Measurements from ENCODE around the gene RTP5.
"Not testable (repeated sequence)": the region's sequence is repeated elsewhere in the genome, so short reads cannot be mapped to it uniquely, and the experiment has no call there.

RTP5 gene

DNA sequence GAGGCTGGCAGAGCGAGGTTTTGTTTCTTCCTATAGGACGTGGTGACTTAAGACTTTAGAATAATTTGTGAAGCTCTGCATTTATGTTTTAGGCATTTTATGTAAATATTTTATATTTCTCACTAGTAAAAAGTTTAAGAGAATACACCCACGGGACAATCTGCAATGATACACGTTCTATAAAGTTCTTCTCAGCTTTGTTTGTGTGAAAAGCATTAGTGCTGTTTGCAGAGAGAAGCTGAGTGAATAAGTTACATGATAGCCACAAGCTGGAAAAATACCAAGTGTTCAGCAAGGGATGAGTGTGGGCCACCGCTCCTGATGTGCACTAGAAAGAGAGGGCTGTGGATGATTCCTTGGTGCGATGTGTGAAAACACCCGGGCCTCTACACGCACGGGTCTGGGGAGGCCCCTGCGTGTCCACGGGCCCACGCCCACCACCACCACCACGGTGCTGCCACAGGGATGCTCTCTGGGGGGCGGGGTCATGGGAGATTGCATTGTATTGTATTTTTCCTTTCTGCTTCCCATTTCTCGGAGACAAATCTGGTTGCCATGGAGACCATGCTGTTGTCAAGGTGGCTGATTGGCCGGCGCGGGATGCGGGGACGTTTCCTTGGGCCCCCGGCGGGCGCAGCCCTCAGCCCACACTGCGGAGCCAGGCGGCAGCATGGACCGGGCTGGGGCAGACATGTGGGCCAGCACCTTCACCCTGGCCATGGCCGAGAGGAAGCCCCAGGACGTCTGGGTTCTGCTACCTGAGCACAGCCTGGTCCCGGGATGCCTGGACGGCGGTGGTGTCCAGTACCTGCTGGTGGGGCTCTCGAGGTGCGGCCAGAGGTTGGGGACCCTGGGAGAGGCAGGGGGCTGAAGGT lies at the start of gene RTP5:
TSS of gene RTP5 (plus strand) at position 643 of the 875 bp plus-strand sequence. CDS start at position 671, 28 bp downstream.
- DNase-seq (ENCODE audit: low read depth in 2 of 2, low spot score in 1 of 2): no peak

DNA sequence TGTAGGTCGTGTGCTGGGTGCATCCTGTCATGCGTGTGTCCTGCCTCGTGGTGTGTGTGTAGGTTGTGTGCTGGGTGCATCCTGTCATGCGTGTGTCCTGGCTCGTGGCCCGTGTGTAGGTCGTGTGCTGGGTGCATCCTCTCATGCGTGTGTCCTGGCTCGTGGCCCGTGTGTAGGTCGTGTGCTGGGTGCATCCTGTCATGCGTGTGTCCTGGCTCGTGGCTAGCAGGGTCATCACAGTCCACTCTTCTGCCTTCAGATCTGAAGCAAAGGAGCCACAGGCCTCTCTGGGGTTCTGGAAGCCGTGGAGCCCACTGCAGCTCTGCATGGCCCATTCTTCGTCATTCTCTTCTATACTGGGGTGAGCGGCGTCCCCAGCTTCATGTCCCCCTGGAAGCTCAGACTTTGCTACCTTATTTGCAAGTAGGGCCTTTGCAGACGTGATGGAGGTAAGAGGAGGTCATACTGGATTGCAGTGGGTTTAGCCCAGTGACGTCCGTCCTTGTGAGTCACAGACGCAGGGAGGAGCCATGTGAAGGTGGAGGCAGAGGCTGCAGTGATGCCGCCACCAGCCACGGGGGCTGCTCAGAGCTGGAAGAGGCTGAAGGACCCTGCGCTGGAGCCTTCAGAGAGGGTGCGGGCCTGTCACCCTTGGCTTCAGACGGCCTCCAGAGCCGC lies 49.4 kb upstream of the RTP5 start:
- not testable (repeated sequence) for DNase-seq (ENCODE audit: low read depth in 2 of 2, low spot score in 1 of 2)

DNA sequence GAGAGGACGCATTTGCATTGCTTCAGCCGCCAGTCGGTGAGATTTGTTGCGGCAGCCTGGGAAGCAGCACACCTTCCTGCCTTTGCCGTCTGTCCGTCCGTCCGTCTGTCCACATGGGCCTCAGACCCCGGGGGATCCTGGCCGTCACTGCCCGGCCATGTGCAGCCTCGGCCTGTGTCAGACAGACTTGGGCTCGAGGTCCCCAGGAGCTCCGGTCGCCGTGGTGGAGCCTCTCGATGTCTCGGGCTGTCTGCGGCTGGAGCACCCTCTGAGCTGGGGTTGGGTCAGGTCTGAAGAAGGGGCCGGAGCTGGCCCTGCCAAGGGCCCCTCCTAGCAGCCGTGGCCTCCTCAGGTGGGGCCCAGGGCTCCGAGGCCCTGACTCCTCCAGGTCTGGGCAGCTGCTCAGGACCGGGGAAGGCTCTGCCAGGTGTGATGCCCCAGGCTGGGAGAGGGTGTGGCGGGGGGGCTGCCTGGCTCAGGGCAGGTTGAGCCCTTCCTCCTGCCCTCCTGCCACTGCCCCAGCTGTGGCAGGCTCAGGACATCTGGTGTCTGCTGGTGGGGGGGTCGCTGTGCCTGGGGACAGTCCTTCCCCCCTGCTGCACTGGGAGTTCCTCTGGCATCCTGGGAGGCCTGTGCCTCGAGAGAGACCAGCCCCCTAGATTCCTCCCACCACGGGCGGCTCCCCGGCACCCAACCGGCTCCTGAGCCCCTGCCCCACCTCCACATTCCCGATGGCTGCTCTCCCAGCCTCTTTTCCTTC lies 48.7 kb upstream of the RTP5 start:
- no peak for DNase-seq (ENCODE audit: low read depth in 2 of 2, low spot score in 1 of 2)

DNA sequence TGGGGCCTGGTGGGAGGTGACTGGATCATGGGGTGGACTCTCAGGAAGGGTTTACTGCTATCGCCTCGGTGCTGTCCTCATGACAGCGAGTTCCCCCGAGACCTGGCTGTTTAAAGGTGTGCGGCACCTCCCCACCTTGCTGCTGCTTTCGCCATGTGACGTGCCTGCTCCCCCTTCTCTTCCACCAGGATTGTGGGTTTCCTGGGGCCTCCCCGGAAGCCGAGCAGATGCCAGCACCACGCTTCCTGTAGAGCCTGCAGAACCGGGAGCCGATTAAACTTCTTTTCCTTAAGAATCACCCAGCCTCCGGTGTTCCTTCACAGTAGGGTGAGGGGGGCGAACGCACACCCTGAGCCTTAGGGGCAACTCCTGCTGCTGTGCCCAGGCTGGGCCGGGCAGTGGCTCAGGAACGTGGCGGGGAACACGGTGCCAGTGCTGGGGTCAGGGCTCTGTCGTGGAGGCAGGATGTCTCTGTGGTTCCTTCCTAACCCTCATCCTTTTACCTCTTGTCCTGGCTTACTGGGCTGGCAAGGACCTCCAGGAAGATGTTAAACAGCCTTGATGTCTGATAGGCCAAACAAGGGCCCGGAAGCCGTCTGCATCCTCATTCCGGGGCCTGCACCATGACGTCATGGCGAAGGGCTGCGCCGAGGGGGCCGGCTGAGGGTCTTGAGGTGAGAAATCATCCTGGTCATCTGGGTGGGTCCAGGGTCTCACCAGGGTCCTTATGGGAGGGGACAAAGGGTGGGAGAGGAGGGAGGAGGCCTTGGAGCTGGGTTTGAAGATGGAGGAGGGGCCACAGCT lies 47.9 kb upstream of the RTP5 start:
- DNase-seq (ENCODE audit: low read depth in 2 of 2, low spot score in 1 of 2): no peak

DNA sequence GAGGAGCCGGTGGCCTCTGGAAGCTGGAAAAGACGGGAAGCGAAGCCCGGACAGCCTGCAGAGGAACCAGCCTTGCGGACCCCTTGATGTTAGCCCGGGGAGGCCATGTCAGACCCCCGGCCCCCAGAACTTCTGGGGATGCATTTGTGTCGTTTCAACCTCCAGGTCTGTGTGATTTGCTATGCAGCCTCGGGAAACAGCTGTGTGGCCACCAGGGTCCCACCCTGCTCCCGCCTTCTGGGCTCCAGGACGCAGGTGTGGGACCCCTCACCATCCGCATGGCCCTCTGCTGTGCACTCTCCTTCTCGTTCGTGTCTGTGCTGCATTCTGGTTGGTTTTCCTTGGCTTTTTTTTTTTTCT lies 47.3 kb upstream of the RTP5 start:
- DNase-seq (ENCODE audit: low read depth in 2 of 2, low spot score in 1 of 2): no peak

DNA sequence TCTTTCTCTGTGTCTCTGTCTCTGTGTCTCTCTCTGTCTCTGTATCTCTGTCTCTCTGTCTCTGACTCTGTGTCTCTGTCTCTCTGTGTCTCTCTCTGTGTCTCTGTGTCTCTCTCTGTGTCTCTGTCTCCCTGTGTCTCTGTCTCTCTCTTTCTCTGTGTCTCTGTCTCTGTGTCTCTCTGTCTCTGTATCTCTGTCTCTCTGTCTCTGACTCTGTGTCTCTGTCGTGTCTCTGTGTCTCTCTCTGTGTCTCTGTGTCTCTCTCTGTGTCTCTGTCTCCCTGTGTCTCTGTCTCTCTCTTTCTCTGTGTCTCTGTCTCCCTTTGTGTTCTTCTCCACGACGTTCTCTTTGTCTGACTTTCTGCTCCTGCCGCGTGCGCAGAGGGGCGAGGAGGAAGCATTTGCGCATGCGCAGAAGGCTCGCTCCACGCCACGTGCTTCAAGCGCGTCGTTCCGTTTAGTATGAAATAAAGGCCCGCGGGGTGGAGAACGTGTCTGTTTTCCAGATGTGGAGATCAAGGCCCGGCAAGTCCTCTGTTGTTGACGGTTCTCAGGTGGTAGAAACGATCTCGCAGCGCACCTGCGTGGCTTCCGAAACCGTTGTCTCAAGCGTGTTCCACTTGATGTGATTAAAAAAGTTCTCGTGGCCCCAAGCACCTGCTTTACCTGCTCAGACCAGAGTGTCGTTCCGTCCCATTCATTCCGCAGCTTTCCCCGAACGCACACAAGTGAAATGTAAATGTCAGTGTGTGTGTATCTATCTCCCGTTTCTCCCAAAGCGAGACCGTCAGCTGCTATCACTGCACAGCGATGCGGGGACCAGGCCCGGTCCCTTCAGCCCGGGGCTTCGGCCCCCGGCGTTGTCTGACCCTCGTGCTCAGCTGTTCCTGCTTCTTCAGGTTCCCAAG lies 45.7 kb upstream of the RTP5 start:
- DNase-seq (ENCODE audit: low read depth in 2 of 2, low spot score in 1 of 2): not testable (repeated sequence)

DNA sequence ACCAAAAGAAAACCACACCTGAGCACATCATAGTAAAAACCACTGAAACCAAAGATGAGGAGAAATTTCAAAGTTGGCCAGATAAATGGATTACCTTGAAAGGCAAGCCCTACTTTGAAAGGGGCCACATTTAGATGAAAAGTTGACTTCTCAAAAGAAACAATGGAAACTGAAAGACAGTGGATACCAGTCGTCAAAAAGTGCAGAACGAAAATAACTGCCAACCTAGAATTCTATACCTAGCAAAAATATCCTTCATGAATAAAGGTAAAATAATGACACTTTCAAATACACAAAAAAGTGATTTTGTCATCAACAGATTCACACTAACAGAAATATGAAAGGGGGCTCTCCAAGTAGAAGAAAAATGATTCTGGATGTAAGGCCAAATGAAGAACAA lies 42.1 kb upstream of the RTP5 start:
- no peak for DNase-seq (ENCODE audit: low read depth in 2 of 2, low spot score in 1 of 2)

DNA sequence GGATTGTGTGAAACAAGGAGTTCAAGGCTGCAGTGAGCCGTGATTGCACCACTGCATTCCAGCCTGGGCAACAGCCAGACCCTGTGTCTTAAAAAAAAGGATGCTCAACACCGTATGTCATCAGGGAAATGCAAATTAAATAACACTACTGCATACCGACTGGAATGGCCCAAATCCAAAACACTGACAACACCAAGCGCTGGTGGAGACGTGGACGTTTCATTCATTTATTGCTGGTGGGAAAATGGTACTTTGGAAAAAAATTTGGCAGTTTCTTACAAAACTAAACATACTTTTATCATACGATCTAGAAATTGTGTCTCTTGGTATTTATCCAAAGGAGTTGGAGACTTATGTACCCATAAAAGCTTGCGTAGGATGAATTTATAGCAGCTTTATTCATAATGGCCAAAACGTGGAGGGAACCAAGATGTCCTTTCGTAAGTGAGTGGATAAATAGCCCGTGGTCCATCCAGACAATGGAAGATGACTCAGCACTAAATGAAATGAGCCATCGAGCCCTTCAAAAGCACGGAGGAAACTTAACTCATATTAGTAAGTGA lies 36.3 kb upstream of the RTP5 start:
- no peak for DNase-seq (ENCODE audit: low read depth in 2 of 2, low spot score in 1 of 2)

DNA sequence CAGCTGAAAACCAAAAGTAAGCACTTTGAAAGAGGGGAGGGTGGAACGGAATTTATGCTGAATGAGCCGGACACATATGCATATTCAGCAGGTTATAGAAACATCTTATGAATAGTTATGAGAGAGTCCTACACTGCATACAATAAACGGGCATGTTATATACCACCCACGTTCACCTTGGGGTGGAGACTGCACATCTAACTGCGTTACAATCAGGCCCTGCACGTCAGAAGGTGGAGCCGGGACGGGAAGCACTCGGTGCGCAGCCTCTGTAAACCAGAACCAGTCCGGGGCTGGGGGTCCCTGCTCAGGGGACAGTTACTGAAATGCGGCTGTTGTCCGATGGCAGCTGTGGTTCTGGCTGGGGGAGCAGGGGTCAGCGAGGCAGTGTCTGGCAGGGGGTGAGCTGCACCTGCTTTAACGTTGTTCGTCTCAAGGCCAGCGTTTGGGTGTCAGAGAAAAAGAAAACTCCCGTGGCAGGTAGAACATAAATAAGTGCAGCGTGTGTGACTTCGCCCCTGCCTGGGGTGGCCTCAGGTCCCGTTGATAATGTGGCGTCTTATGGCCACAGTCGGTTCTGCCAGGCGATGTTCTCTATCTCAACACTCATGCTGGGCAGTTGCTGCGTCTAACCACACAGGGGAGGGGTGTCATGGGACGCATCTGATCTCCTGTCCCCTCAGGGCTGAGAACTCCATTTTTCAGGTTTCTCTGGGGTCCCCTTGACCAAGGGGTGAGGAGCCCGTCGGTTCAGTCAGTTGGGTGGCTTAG lies 35.6 kb upstream of the RTP5 start:
- DNase-seq (ENCODE audit: low read depth in 2 of 2, low spot score in 1 of 2): not testable (repeated sequence)

DNA sequence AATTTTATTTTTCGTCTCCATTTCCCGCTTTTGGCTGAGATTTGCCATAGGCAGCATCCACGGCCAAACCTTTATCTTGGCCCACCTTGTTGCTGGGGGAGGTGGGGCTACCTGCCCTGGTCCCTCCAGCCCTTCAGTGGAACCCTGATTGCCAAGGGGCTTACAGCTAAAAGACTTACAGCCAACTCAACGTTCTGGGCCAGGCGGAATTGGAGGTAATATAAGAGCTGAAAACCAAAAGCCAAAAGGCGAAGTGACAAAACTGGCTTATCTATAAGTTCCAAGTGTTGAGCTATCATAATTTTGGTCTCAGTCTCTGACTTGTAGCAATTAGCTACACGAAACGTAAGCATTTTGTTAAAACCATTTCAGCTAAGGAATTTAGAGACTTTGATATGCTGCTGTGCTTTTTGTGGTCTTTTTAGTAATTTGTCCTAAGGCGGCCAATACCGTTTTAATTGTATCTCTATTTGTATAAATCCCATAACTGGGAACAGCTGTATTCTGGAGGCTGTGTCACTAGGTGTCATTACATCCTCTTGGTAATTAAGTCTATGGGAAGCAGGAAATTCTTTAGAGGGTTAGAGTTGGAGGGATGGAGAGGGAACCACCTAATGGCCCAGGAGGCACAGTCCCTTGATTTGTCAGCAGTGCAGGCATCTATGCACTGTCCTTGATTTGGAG lies 34.9 kb upstream of the RTP5 start:
- no peak for DNase-seq (ENCODE audit: low read depth in 2 of 2, low spot score in 1 of 2)

DNA sequence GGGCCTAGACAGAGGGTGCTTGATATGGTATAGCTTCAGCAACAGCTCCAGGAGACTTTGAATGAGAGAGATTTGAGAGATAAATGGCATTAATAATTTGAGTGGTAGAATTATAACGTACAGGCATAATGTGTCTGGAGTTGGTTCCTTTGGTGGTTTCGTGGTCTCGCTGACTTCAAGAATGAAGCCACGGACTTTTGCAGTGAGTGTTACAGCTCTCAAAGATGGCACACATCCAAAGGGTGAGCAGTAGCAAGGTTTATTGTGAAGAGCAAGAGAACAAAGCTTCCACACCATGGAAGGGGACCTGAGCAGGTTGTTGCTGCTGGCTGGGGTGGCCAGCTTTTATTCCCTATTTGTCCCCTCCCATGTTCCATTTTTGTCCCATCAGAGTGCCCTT lies 33.9 kb upstream of the RTP5 start:
- no peak for DNase-seq (ENCODE audit: low read depth in 2 of 2, low spot score in 1 of 2)

DNA sequence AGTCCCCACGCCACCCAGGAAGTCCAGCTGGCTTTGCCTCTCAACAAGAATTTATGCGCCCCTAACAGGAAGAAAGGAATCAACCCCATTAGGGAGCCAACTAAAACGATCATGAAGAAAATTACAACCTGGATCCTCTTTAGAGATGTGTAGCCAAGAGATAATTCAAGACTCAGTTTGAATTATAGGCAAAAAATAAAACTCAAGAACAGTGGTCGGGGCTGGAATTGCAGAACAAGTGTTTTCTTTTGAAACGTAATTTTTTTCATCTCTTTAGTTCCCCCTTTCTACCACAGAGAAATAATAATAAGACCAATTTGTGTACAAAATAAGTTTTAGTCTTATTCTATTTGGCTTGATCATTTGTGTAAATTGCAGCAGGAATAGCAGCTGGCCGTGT lies 33.2 kb upstream of the RTP5 start:
- DNase-seq (ENCODE audit: low read depth in 2 of 2, low spot score in 1 of 2): no peak

DNA sequence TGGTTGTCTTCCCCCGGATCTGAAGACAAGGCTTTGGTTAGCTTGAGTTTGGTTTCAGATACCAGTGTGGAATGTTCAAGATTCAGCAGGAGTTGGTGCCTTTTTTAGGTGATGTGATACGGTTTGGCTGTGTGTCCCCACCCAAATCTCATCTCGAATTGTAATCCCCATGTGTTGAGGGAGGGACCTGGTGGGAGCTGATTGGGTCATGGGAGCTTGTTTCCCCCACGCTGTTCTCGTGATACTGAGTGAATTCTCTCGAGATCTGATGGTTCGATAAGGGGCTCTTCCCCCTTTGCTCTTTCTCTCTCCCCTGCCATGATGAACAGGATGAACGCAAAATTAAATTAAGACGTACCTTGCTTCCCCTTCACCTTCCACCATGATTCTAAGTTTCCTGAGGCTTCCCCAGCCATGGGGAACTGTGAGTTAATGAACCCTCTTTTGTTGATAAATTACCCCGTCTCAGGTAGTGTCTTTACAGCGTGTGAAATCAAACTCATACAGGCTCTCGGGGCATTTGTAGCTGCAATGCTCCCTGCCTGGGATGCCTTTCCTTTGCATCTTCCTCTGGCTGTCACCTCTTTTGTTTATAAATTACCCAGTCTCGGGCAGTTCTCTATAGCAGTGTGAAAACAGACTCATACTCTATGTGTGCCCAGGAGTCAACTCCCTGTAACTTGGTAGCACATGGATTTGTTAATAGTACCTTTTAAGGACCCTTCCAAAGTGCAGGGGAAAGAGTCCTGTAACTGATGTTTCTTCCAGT lies 32.1 kb upstream of the RTP5 start:
- DNase-seq (ENCODE audit: low read depth in 2 of 2, low spot score in 1 of 2): no peak

DNA sequence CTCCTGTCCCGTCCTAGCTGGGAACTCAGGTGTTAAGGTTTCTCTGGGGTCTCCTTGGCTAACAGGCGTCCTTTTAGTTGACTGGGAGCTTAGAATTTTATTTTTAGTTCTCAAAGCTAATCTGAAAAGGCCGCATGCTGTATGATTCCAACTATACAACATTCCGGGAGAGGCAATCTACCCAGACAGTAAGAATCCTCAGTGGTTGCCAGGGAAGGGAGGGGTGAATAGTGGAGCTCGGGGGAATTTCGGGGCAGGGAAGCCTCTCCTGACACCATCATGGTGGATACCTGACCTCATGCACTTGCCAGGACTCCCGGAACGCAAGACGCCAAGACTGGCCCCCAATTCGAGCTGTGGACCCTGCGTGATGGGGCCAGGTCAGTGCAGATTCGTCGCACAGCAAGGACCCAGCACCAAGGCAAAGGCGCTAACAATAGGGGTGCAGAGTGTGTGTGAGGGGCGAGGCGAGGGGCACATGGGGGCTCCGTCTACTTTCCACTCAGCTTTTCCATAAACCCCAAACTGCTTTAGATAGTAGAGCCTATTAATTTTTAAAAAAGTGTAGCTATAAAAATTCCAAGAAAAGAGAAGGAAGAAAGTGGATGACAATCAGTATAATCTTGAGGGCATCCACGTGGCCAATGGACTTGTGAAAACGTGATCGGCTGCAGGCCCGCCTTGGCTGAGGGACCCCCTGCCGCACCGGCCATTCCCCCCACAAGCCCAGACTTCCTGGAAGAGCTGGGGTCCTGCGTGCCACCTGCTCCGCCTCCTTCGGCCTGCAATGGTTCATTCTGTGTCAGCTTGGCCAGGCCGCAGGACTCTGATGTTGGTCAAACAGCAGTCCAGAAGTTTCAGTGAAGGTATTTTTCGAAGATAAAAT lies 28.1 kb upstream of the RTP5 start:
- DNase-seq (ENCODE audit: low read depth in 2 of 2, low spot score in 1 of 2): no peak

DNA sequence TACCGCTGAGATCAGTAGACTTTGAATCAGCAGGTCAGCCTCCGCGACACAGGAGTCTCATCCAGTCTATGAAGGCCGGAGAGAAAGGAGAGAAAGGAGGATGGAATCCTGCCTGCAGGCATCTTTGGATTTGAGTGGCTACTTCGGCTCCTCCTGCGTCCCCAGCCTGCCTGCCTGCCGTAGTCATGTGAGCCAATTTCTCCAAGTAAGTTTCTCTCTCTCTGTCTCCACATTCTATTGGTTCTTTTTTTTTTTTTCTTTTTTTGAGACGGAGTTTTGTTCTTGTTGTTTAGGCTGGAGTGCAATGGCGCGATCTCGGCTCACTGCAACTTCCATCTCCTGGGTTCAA lies 27.5 kb upstream of the RTP5 start:
- no peak for DNase-seq (ENCODE audit: low read depth in 2 of 2, low spot score in 1 of 2)

DNA sequence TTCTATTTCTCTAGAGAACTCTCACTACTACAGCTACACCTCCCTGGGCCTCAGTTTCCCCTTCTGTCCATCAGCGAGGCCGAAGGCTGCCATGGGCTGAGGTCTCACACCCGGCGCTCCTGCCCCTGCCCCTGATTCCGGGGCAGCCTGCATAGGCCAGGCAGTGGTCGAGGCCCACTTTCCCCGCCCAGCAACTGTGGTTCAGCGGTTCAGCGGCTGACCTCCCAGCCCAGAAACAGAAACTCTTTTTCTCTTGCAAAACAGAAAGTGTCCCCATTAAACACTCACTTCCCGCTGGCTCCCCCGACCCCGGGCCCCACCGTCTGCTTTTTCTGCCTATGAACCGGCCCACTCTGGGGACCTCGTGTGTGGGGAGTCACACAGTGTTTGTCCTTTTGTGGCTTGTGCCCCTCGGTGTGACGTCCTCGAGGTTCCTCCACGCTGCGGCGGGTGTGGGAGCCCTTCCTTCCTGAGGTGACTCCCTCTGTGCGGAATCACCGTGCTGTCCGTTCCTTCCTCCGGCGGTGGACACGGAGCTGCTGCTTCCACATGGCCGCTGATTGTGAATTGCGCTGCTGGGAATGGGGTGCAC lies 26.8 kb upstream of the RTP5 start:
- peak; percentile 28 to 58 for DNase-seq (ENCODE audit: low read depth in 2 of 2, low spot score in 1 of 2)

Measured in stimulated activated CD8-positive, alpha-beta memory T cell treated with anti-CD3 and anti-CD28 coated beads, Interleukin-4, amount 100 ng/mL, for 4 hours (primary cell).